Gastroesophageal sphincter (tissue), 4 donors: Measurements from ENCODE around the gene DAPK1. TPM values are rescaled to one million over a fixed set of nuclear protein-coding genes. Genes with fewer than 3 reads are reported as not detected.
A peak's percentile ranks its signal among the peaks of the same experiment; 100 is the strongest.

Experiments
- ATAC-seq: fragments of 150-250 bp; one replicate; pipeline ENCODE4 v1.9.1; 2016; ENCODE audit warnings: mild to moderate bottlenecking, moderate library complexity
- H3K27ac ChIP-seq, 4 donors: fragments of 200-600 bp; sonication (generic) in 3 of 4; 1 replicate in 3 of 4; 2 replicates in 1 of 4; pipeline ENCODE4 v1.5.1; 2016 to 2019
- H3K27me3 ChIP-seq: fragments of 200-600 bp; sonication (generic); one replicate; pipeline ENCODE4 v1.5.1; 2019
- H3K36me3 ChIP-seq, 2 donors: fragments of 200-600 bp; sonication (generic); one replicate each; pipeline ENCODE4 v1.5.1; 2019; ENCODE audit warnings: control low read depth in 1 of 2
- H3K4me1 ChIP-seq, 3 donors: fragments of 200-600 bp; sonication (generic); 1 replicate in 2 of 3; 2 replicates in 1 of 3; pipeline ENCODE4 v1.5.1; 2016 to 2019; ENCODE audit warnings: control low read depth in 2 of 3
- H3K4me3 ChIP-seq, 2 donors: fragments of 200-600 bp; sonication (generic); one replicate each; pipeline ENCODE4 v1.5.1; 2019; ENCODE audit warnings: mild to moderate bottlenecking in 1 of 2, moderate library complexity in 1 of 2
- H3K9me3 ChIP-seq, 3 donors: fragments of 200-600 bp; sonication (generic); one replicate each; pipeline ENCODE4 v1.5.1; 2017 to 2019; ENCODE audit warnings: control low read depth in 2 of 3
- CTCF ChIP-seq, 4 experiments: fragments of 200-600 bp in 2 of 4; fragments of 450-650 bp in 2 of 4; sonication (generic) in 1 of 4; IDR thresholded peaks; one replicate each; pipeline ENCODE4 v1.5.1; 2017 to 2019; ENCODE audit warnings: antibody characterized with exemption in 4 of 4, mild to moderate bottlenecking in 2 of 4, moderate library complexity in 2 of 4
- EP300 ChIP-seq: sonication (generic); formaldehyde crosslinking; IDR thresholded peaks from one replicate; pipeline ENCODE4 v1.6.1; 2017; ENCODE audit warnings: antibody characterized with exemption, mild to moderate bottlenecking
- POLR2A ChIP-seq, 2 donors: fragments of 450-650 bp; IDR thresholded peaks; one replicate each; pipeline ENCODE4 v1.6.1; 2017; ENCODE audit warnings: antibody characterized with exemption in 2 of 2, mild to moderate bottlenecking in 2 of 2, moderate library complexity in 1 of 2
- POLR2AphosphoS5 ChIP-seq: sonication (generic); formaldehyde crosslinking; IDR thresholded peaks from one replicate; pipeline ENCODE4 v1.6.1; 2017; ENCODE audit warnings: antibody characterized with exemption
- WGBS, 2 donors: methylation state at CpG; one replicate each; pipeline ENCODE4 v1.1.5; 2018; ENCODE audit warnings: low coverage in 1 of 2; 5-methylcytosine and 5-hydroxymethylcytosine counted together
- total RNA-seq, 4 donors: library from RNA; depleted of rRNA; stranded (reverse); fragments of >200 nt; gene quantifications; one replicate each; pipeline ENCODE4 v1.1.0, GENCODE V29; 2016

Gene DAPK1
- total RNA-seq, 4 donors from 2014 or later = 52.3 to 119 (median 75.3) TPM

- H3K4me3 ChIP-seq = no peak overlapping the region
- peaks cover 0 to 37% (median 0%) of the 10 kb centered on the region in 3 donors for H3K4me1 ChIP-seq
- WGBS, 2 donors = 85 to 90% methylated on average over 8 of the region's 8 CpGs
- no peak overlapping the region for H3K27ac ChIP-seq
- H3K27me3 ChIP-seq = no peaks in the 10 kb centered on the region
- peaks cover 0 to 8% of the 10 kb centered on the region in 2 donors for H3K36me3 ChIP-seq
- no peak for TF ChIP-seq CTCF (IDR thresholded peaks at IDR 0.05)
- no peak for TF ChIP-seq POLR2A (IDR thresholded peaks at IDR 0.05)
- TF ChIP-seq EP300 = no peak
- no peak for TF ChIP-seq POLR2AphosphoS5
- H3K9me3 ChIP-seq = no peaks in the 10 kb centered on the region
- ATAC-seq = no peak
Measured at GRCh38 chr9:87540444-87541105, 42.9 kb downstream of the DAPK1 start.

- no peak for ATAC-seq
- Histone ChIP-seq H3K4me3 (no peak overlapping the region), H3K4me1 (peaks cover 0 to 37% (median 8%) of the 10 kb centered on the region in 3 donors), H3K27ac (no peak overlapping the region), H3K36me3 (peaks cover 0 to 8% of the 10 kb centered on the region in 2 donors), H3K9me3 (no peaks in the 10 kb centered on the region), H3K27me3 (no peaks in the 10 kb centered on the region)
- TF ChIP-seq POLR2A (IDR thresholded peaks at IDR 0.05) (no peak), CTCF (IDR thresholded peaks at IDR 0.05) (no peak), EP300 (no peak)
- WGBS, 2 donors = 51 to 66% methylated on average over 2 of the region's 2 CpGs
Measured at GRCh38 chr9:87541663-87542062, 44.0 kb downstream of the DAPK1 start.

GRCh38 chr9:87542141-87542540 lies 44.5 kb downstream of the DAPK1 start:
- Histone ChIP-seq H3K4me1 (peaks cover 0 to 42% (median 8%) of the 10 kb centered on the region in 3 donors), H3K36me3 (peaks cover 0 to 8% of the 10 kb centered on the region in 2 donors), H3K27me3 (no peaks in the 10 kb centered on the region), H3K9me3 (no peaks in the 10 kb centered on the region), H3K4me3 (no peak overlapping the region), H3K27ac (no peak overlapping the region)
- no peak for ATAC-seq
- 64 to 83% methylated on average over 1 to 2 of the region's 2 CpGs for WGBS, 2 donors
- TF ChIP-seq POLR2AphosphoS5 (no peak), CTCF (IDR thresholded peaks at IDR 0.05) (no peak), EP300 (no peak), POLR2A (IDR thresholded peaks at IDR 0.05) (no peak)

- Histone ChIP-seq H3K27ac (no peak overlapping the region), H3K27me3 (no peaks in the 10 kb centered on the region), H3K36me3 (peaks cover 0 to 8% of the 10 kb centered on the region in 2 donors), H3K4me1 (peaks cover 0 to 51% (median 8%) of the 10 kb centered on the region in 3 donors), H3K9me3 (no peaks in the 10 kb centered on the region), H3K4me3 (no peak overlapping the region)
- no peak for TF ChIP-seq POLR2A (IDR thresholded peaks at IDR 0.05)
- TF ChIP-seq EP300 = no peak
- no peak for TF ChIP-seq CTCF (IDR thresholded peaks at IDR 0.05)
- TF ChIP-seq POLR2AphosphoS5 = no peak
- no peak for ATAC-seq
Measured at GRCh38 chr9:87543251-87543650, 45.6 kb downstream of the DAPK1 start.

- H3K27ac ChIP-seq = peak overlapping the region in 2 of 4 donors; percentile 68 to 71
- peaks cover 5 to 66% (median 11%) of the 10 kb centered on the region in 3 donors for H3K4me1 ChIP-seq
- no peaks in the 10 kb centered on the region for H3K36me3 ChIP-seq
- H3K27me3 ChIP-seq = no peaks in the 10 kb centered on the region
- no peak for ATAC-seq
- WGBS, 2 donors = 50 to 100% methylated on average over 1 of the region's 1 CpG
- no peak overlapping the region for H3K4me3 ChIP-seq
- no peaks in the 10 kb centered on the region for H3K9me3 ChIP-seq
- TF ChIP-seq EP300 (no peak), CTCF (IDR thresholded peaks at IDR 0.05) (no peak), POLR2A (IDR thresholded peaks at IDR 0.05) (no peak), POLR2AphosphoS5 (no peak)
Measured at GRCh38 chr9:87545858-87546257, 48.2 kb downstream of the DAPK1 start.
